HG03571 (cell line): ENCODE data around the gene RAD9B.
"Not testable (repeated sequence)": the region's sequence is repeated elsewhere in the genome, so short reads cannot be mapped to it uniquely, and the experiment has no call there.

Source experiments
- ATAC-seq: cut with Tn5 transposase; IDR thresholded peaks from one replicate; pipeline ENCODE4 v1.9.1; 2021; ENCODE audit not compliant: unreplicated experiment

RAD9B gene

DNA sequence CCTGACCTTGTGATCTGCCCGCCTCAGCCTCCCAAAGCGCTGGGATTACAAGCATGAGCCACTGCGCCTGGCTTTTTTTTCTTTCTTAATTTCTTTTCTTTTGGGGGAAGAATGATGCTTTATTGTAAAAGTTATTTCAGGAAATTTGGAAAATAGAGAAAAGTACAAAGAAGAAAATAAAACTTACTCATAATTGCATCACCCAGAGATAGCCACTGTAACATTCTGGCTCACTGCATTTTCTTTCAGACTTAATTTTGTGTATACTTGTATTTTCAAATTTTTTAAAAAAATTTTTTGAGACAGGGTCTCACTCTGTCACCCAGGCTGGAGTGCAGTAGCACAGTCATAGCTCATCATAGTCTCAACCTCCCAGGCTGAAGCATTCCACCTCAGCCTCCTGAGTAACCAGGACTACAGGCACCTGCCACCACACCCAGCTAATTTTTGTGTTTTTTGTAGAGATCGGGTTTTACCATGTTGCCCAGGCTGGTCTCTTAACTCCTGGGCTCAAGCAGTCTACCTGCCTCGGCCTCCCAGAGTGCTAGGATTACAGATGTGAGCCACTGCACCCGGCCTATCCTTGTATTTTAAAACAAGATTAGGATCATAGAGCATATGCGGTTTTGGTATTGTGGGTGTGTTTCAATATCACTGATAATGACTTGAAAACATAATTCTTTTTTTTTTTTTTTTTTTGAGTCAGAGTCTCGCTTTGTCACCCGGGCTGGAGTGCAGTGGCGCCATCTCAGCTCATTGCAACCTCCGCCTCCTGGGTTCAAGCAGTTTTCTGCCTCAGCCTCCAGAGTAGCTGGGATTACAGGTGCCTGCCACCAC is 19.0 kb downstream of the RAD9B start:
- not testable (repeated sequence) for ATAC-seq

- ATAC-seq = no peak
These were observed 26.2 kb downstream of the RAD9B start for GRCh38 chr12:110528277-110528839.

GRCh38 chr12:110530511-110530910 is 28.4 kb downstream of the RAD9B start:
- ATAC-seq = no peak

- peak; percentile 91 for ATAC-seq
These were observed 29.7 kb downstream of the RAD9B start for GRCh38 chr12:110531741-110532333.

DNA sequence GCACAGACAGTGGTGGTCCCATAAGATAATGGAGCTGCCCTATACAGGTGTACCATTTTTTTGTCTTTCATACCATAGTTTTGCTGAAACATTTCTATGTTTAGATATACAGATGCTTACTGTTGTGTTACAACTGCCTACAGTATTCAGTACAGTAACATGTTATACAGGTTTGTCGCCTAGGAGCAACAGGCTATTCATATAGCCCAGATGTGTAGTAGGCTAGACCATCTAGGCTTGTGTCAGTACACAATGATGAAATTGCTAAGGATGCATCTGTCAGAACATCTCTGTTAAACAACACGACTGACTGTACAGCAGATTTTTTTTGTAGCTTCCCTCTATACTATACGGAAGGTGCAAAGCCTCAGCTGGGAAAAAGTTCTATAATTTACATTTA is 30.5 kb downstream of the RAD9B start:
- no peak for ATAC-seq

- no peak for ATAC-seq
These were observed 31.5 kb downstream of the RAD9B start for GRCh38 chr12:110533607-110534006.

- ATAC-seq = no peak
These were observed 32.7 kb downstream of the RAD9B start for GRCh38 chr12:110534811-110535210.

DNA sequence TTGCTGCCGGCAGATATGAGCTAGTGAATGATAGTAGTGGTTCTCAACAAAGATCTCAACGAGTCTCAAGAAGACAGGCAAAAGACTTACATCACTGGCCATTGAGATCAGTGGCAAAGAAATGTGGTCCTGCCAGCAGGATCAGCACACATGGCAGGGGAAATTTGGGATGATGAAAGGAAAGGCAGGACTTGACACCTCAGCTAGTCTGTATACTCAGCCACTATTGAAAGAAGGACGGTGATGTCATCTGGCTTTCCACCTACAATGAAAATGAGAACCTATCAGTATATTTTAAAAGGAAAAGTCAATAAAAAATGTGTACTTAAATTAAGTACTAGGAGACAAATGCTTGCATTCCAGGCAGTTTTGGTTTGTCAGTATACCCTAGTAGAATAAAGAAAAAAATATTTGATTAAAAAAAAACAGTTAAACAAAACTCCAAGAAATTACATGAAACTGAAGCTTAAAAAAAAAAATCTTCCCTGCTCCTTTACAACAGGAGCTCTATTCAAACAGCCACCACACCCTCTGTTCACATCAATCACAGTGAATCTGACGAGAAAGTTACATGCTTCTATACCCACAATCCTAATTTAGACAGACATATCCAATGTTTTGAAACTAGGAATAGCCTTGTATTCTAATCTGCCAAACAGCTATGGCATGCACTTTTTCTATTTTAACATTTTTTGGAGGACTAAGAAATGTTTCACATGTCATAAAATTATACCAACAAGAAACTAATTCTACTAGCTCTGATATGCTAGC is 34.9 kb downstream of the RAD9B start:
- no peak for ATAC-seq

DNA sequence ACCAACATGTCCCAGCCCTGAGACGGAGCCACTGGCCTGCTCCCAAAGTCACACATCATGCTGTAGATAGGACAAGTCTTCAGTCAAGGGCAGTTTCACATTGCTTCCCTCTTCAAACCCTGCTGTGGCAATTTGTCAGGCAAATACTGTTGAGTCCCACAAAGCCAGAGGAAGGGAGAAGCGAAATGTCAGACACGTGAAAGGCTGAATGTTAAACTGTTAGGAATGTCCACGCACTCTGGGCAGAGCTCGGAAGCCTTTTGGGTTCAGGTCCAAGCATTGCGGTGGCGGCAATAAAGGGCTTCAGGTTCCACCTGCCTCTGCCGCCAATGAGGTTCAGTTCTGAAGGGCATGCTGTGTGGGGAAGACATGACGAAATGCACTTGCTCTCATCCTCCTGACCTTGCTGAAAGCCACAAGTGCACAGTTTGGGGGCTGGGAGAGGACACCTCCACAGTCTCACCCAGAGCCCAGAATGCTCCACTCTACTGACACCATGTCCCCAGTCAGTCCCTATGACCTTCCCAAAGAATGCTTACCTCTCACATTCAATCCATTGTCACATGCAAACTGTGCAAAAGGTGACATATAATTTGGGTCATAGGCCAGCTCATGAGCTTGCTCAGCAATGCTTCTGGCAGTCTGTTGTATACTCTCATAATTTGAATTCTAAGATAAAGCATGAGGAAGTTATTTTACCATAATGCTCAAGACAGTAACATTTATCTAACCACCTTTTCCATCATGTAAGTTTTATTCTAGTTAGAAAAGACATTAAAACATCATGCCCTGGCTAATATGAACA is 35.7 kb downstream of the RAD9B start:
- ATAC-seq = no peak

DNA sequence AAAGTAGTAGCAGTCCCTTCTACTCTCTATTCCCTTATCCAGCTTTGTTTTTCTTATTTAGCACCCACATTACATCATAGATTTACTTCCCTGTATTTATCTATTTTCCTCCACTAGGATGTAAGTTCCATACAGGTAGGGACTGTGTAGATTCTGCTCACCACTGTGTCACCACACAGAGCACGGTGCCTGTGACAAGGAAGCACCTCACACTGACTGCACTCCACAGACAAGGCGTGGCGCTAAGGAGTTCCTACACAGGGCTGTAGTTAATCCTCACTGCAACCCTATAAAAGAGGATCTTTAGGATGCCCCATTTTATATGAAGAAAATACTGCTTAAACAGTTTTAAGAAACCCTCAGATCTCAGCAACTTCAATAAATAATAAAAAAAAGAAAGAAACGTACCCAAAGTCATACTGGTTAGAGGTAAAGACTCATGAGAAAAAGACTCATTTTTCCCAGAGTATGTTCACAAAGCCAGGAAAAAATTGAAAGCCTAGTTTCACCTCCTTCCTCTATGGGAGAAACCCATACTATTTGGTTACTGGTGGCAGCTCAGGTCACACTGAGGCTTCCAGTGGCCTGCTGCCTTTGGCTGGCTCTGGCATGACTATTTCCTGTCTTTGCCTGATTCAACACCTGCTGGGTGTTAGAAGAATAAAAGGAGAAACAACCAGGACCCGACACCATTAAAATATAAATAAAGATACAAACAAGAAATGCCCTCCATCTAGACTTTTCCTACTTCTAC is 36.9 kb downstream of the RAD9B start:
- ATAC-seq = no peak

- no peak for ATAC-seq
These were observed 37.9 kb downstream of the RAD9B start for GRCh38 chr12:110540048-110540447.

- ATAC-seq = no peak
These were observed 41.3 kb downstream of the RAD9B start for GRCh38 chr12:110543252-110543959.

- ATAC-seq = no peak
These were observed 41.8 kb downstream of the RAD9B start for GRCh38 chr12:110543965-110544364.

DNA sequence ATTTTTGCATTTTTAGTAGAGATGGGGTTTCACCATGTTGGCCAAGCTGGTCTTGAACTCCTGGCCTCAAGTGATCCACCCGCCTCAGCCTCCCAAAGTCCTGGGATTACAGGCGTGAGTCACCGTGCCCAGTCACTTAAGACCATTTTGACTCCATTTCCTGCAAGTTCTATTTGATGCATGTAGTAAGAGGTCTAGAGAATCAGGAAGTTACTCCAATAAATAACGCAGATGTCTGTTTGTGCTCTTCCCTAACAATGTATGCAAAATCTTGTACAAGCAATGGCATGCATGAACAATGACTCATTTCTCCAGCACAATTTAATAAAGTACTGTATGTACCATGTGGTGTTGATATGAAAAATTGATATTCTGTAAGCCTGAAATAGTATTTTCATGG is 43.1 kb downstream of the RAD9B start:
- ATAC-seq = not testable (repeated sequence)

GRCh38 chr12:110545812-110546211 is 43.7 kb downstream of the RAD9B start:
- no peak for ATAC-seq

- ATAC-seq = no peak
These were observed 44.2 kb downstream of the RAD9B start for GRCh38 chr12:110546339-110546738.

GRCh38 chr12:110547090-110547489 is 45.0 kb downstream of the RAD9B start:
- ATAC-seq = no peak

GRCh38 chr12:110548678-110549077 is 46.5 kb downstream of the RAD9B start:
- ATAC-seq = no peak

GRCh38 chr12:110549716-110550115 is 47.6 kb downstream of the RAD9B start:
- ATAC-seq = no peak
